DMS153 treated with DMSO at 0.1 percent for 48 hours (cell line): ENCODE measurements around the gene PLCB2.

Experiments used
- DNase-seq: peaks from one replicate; lab custom pipeline; 2025; ENCODE audit not compliant: unreplicated experiment; lab: John Stamatoyannopoulos, UW

Gene PLCB2, protein sequence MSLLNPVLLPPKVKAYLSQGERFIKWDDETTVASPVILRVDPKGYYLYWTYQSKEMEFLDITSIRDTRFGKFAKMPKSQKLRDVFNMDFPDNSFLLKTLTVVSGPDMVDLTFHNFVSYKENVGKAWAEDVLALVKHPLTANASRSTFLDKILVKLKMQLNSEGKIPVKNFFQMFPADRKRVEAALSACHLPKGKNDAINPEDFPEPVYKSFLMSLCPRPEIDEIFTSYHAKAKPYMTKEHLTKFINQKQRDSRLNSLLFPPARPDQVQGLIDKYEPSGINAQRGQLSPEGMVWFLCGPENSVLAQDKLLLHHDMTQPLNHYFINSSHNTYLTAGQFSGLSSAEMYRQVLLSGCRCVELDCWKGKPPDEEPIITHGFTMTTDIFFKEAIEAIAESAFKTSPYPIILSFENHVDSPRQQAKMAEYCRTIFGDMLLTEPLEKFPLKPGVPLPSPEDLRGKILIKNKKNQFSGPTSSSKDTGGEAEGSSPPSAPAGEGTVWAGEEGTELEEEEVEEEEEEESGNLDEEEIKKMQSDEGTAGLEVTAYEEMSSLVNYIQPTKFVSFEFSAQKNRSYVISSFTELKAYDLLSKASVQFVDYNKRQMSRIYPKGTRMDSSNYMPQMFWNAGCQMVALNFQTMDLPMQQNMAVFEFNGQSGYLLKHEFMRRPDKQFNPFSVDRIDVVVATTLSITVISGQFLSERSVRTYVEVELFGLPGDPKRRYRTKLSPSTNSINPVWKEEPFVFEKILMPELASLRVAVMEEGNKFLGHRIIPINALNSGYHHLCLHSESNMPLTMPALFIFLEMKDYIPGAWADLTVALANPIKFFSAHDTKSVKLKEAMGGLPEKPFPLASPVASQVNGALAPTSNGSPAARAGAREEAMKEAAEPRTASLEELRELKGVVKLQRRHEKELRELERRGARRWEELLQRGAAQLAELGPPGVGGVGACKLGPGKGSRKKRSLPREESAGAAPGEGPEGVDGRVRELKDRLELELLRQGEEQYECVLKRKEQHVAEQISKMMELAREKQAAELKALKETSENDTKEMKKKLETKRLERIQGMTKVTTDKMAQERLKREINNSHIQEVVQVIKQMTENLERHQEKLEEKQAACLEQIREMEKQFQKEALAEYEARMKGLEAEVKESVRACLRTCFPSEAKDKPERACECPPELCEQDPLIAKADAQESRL

DNA sequence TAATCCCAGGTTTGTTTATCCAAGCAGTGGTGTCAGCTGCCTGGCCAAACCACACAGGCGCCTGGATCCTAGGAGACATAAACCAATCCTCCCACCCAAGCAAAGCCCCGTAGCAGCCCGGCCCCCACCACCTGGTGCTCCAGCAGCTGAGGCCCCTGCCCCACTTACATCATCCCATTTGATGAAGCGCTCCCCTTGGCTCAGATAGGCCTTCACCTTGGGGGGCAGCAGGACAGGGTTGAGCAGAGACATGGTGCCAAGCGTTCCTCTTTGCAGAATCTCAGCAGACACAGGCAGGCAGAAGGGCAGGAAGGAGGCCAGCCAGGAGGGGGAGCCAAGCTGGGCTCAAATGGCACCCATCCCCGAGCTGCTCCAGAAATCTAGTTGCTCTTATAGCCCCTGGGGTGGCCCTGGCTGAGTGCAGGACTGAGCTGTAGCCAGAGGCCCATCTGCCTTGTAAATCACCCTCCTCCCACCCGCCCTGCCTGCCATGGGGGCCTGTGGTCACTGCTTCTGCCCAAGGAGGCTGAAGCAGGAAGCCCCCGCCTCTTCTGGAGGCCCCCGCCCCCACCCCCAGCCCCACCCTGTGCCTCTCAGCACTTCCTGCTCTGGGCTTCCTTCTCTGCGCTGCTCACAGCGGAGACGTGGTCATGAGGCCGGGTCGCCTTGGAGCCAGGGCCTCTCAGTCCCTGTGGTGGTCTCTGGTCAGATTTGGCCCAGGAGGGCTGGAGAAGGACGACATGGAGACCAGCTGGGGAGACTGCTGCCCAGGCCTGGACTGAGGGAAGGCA lies at the start of gene PLCB2:
Gene PLCB2, minus strand, starts transcription at position 515 of the 791 bp plus-strand sequence. Its CDS starts 263 bp downstream, at position 252.
- no peak for DNase-seq

DNA sequence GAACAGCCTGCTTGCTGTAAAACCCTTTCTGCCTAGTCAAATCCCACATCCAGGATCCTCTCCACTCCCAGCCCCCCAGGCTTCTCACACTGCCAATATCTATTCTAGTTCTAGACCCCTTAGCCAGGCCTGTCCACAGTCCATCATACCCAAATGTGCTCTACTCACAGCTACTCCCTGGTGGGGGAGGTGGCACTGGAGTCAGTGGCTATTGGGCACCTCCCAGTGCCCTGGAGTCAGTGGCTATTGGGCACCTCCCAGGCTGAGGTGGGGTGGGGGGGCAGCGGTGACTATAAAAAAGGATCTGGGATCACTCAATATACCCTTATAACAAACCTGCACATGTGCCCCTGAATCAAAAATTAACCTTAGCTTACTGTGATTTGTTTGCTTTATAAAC lies 49.5 kb upstream of the PLCB2 start:
- no peak for DNase-seq

DNA sequence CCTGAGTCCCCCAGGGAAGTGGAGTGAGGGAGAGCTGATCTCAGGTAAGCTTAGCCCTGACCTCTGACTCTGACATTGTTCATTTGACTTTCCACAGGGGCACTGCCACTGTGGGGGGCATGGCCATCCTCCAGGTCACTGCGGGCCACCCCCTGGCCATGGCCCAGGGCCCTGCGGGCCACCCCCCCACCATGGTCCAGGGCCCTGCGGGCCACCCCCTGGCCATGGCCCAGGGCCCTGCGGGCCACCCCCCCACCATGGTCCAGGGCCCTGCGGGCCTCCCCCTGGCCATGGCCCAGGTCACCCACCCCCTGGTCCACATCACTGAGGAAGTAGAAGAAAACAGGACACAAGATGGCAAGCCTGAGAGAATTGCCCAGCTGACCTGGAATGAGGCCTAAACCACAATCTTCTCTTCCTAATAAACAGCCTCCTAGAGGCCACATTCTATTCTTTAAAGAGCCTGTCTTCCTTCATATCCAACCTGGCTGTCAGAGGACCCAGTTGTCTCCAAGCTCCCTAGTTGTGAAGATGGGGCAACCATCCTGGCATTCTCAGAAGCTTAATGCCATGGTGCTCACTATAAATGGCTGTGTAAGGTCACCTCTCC lies 48.3 kb upstream of the PLCB2 start:
- no peak for DNase-seq

DNA sequence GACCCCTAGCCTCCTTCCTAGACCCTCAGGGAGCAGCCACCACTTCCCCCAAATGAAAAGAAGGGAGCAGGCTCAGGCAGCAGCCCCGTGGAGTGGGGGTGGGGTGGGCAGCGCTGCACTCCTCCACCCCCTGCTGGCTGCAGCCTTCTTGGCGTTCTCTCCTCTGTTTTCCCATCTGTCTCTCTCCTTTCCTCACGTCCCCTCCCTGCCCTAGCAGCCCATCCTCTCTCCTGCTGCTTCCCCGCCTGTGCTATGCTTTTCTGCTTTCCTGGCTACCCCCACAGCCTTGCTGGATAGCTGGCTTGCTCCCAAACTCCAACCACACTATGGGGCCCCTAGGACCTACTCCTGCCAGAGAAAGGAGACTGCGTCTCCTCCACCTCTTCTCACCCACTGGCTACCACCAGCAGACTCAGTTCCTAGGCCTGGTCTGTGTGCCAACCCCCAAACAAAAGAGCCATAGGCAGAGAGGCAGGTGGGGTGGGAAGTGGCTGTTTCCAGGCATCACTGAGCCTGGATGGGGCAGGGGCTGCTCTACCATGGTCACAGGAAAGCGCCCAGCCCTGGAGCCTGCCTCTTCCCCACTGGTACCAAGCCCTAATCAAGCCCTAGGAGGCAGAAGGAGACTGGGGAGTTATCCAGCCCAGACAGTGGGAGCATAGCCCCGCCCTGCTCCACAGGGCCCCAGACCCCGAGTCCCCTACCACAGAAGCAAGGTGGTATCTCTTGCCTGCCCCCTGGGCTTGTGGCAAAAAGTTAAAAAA lies 46.9 kb upstream of the PLCB2 start:
- no peak for DNase-seq

DNA sequence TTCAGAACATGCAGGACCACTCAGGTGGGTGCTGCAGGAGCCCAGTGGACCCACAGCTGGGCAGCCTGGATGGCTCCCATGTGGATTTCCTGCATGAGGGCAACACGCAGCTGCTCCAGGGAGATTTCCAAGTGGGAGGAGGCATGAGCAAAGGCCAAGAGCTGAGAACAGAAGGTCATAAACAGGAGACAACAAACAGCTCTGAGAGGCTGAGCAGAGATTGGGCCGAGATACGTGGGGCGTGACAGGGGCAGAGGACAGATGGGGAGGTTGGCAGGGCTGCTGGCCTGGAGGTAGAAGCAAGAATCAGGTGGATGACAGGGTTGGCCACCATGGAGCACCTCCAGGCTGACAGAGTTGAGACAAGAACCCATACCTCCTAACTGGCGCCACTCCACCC lies 46.0 kb upstream of the PLCB2 start:
- DNase-seq: no peak

GRCh38 chr15:40352281-40352901 lies 44.7 kb upstream of the PLCB2 start:
- no peak for DNase-seq

DNA sequence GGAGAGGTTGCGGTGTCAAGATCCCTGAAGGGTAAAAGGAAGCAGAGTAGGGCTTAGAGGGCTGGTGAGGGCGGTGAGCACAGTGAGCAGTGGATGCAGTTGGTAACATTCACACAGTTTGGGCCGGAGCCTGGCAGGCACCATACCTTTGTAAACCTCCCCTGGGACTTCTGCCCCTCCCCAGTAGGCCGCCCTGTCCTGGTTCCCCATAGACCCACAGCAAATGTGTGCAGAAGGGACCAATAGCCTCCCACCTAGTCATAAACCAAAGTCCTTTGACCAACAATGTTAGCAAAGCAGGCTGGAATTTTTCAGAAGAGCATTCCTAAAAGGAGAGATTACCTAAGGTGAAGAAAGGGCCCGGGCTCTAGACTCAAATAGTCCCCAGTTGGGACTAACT lies 41.4 kb upstream of the PLCB2 start:
- no peak for DNase-seq

DNA sequence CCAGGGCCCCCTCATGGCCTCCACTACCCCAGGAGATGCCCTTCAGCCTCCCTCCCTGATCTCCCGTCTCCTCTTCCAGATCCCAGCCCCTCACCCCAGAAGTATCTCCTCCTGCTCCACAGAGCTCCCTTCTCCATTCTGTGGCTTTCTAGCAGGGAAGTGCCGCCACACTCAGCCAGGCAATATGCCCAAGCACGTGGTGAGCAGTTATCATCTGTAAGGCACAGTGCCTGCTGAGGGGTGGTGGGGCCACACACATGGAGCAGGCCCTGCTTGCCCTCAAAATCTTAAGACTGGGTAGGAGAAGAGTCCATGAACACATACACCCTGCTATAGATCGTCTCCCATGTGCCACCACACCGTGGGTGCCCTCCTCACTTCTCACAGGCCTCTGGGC lies 40.7 kb upstream of the PLCB2 start:
- no peak for DNase-seq

- DNase-seq: no peak
Measured at GRCh38 chr15:40347559-40348473, 40.1 kb upstream of the PLCB2 start.

DNA sequence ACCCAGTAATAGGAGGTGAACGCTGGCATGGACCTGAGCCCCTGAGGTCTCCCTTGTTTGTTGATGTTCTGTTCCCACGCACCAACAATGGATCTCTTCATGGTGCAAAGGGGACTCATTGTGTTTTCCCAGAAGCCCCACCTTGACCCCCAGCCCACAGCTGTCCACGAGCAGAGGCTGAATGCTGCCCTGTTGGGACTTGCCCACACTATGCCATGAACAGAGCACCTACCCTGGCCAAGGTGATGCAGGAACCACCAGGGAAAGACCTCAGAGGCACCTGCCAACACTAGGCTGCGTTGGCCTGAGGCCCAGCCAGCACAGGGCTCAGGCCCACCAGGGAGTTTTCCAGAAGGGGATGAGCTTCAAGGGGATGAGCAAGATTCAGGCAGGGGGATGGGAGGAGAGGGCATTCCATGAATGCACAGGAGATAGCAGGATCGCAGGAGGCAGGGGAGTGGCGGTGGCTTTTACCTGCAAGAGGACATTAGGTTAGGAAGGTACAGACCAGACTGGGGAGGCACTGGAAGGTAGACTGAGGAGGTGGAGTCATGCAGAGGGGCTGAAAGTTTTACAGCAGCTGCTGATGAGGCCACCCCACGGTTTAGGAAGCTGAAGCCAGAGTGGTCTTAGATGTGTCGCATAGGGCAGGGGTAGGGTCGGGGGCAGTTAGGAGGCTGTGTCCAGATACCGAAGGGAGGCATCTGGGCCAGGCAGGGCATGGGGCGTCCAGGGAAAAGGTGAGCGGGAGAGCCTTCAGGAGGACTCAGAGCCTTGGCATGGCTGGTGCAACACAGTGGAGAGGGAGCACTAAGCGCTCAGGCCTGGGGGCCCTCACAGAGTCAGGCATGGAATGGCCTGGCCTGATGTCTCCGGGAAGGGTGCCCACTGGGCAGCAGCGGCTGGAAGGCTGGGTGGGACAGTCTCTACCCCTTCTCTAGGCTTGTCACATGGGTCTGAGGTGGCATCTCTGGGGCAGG lies 39.1 kb upstream of the PLCB2 start:
- DNase-seq: no peak

DNA sequence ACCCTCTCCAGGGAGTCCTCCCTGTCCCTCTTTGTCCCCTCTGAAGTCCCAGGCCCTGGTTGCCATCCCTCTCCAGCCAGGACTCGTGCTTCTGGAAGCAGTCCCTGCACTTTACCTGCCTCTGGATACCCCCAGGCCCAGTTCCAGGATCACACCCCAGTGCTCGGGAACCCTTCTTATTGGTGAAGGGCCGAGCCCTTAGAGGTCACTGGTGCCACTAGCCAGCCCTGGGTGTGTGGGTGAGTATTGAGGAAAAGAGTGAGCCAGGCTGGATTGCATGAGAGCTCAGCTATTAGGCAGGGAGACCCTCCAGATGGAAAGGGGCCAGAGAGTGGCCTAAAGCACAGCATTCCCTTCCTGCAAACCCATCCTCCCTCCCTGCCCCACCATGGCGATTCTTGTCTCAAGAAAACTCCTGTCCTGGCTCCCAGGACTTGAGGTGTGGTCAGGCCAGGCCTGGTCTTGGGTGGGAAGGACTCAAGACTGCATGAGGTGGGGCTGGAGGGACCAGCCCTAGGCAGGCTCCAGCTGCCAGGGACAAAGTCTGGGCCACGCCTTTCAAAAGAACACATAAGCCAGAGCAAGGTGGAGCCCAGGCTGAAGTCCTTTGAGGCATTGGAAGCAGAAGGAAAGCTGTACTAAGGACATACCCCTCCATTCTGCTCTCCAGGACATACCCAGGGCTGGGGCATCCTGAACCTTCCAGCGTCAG lies 38.3 kb upstream of the PLCB2 start:
- no peak for DNase-seq

DNA sequence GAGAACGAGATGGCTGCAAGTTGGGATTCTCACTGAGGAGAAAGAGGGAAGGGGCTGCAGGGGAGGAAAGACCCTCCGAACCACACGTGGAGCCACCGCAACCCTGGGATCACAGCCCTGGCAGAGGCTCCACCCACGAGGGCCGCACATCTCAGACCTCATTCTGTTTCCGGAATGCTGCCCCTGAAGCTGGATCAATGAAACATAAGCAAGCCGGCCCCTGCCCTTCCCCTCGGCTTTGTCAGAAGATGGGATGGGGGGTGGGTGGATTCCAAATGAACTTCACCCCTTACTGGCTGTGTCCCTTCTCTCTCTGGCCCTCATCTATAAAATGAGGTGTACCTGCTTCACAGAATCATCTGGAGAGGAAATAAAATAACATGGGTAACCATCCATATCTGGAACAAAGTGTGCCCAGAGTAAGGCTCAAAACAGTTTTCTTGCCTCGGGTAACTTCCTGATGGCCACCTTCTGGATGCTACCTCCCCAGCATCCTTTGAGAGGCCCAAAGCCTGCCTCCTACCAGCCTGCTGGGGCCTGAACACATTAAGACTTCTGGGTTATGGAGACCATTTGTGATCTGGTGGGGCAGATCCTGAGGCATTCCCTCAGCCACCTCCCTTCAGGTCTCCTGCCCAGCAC lies 37.6 kb upstream of the PLCB2 start:
- DNase-seq: no peak

DNA sequence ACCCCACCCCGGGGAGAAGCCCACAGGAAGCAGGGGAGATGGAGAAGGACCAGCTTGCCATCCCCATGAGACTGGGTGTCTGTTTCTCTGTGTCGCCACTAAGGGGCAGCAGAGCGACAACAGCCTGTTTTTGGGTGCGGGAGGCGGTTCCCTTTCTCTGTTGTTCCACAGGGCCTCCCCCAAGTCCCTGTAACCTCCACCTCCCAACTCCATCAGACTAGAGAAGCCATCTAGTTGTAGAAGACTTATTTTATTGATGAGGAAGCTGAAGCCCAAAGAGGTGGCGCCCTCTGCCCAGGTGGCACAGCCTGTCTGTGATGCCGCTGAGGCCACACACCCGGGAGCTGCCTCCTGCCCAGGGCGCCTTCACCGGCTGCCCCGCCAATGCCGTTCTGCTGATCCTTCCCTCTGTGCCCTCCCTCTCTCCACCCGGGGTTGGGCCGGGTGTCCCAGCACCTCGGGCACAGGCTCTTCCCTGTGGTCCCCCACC lies 36.9 kb upstream of the PLCB2 start:
- no peak for DNase-seq

GRCh38 chr15:40344217-40344616 lies 36.5 kb upstream of the PLCB2 start:
- DNase-seq: no peak

GRCh38 chr15:40343512-40343911 lies 35.8 kb upstream of the PLCB2 start:
- no peak for DNase-seq
